H9 (cell line): Measurements from ENCODE around the gene TRIAP1. TPM values are rescaled to one million over a fixed set of nuclear protein-coding genes. Genes with fewer than 3 reads are reported as not detected.

Source experiments
- DNase-seq: peaks from one replicate; pipeline ENCODE4 v3.0.0-alpha.2; 2017
- H2AFZ ChIP-seq: one replicate; pipeline ENCODE4 v1.6.1; 2013; ENCODE audit warnings: mild to moderate bottlenecking, low read length, control low read depth, moderate library complexity
- H2AK5ac ChIP-seq: 2 replicates; pipeline ENCODE4 v1.6.1; 2013; ENCODE audit warnings: low read length, control low read depth, mixed read lengths; ENCODE audit not compliant: insufficient read length
- H2BK120ac ChIP-seq: one replicate; pipeline ENCODE4 v1.6.1; 2013; ENCODE audit warnings: low read depth, mild to moderate bottlenecking, low read length, control low read depth, inconsistent platforms; ENCODE audit not compliant: poor library complexity, severe bottlenecking
- H2BK12ac ChIP-seq: 2 replicates; pipeline ENCODE4 v1.6.1; 2013; ENCODE audit warnings: low read length, control low read depth, mixed read lengths, low read depth; ENCODE audit not compliant: insufficient read length
- H2BK15ac ChIP-seq: 2 replicates; pipeline ENCODE4 v1.6.1; 2013; ENCODE audit warnings: low read depth, low read length, control low read depth
- H2BK20ac ChIP-seq: one replicate; pipeline ENCODE4 v1.6.1; 2013; ENCODE audit warnings: low read depth, mild to moderate bottlenecking, low read length, control low read depth, inconsistent platforms; ENCODE audit not compliant: poor library complexity, severe bottlenecking
- H2BK5ac ChIP-seq: 2 replicates; pipeline ENCODE4 v1.6.1; 2013; ENCODE audit warnings: low read length, control low read depth, mixed read lengths; ENCODE audit not compliant: insufficient read length
- H3K14ac ChIP-seq: 2 replicates; pipeline ENCODE4 v1.6.1; 2013; ENCODE audit warnings: low read length, control low read depth; ENCODE audit not compliant: insufficient read depth
- H3K18ac ChIP-seq: 2 replicates; pipeline ENCODE4 v1.6.1; 2013; ENCODE audit warnings: low read depth, mild to moderate bottlenecking, mixed read lengths, low read length, control low read depth; ENCODE audit not compliant: insufficient read length
- H3K23ac ChIP-seq: 2 replicates; pipeline ENCODE4 v1.6.1; 2013; ENCODE audit warnings: low read length, control low read depth, mixed read lengths, low read depth; ENCODE audit not compliant: insufficient read length
- H3K23me2 ChIP-seq: 2 replicates; pipeline ENCODE4 v1.6.1; 2013; ENCODE audit warnings: low read depth, mild to moderate bottlenecking, mixed read lengths, low read length, control low read depth; ENCODE audit not compliant: insufficient read length, poor library complexity, severe bottlenecking
- H3K27ac ChIP-seq: 2 replicates; pipeline ENCODE4 v1.5.1; 2013; ENCODE audit warnings: low read length, control low read depth, mixed read lengths, low read depth; ENCODE audit not compliant: insufficient read length
- H3K27me3 ChIP-seq: 2 replicates; pipeline ENCODE4 v1.6.1; 2013; ENCODE audit warnings: low read length, control low read depth, inconsistent platforms; ENCODE audit not compliant: insufficient read depth
- H3K4ac ChIP-seq: 2 replicates; pipeline ENCODE4 v1.6.1; 2013; ENCODE audit warnings: low read depth, mild to moderate bottlenecking, control low read depth, inconsistent platforms, low read length, moderate library complexity
- H3K4me1 ChIP-seq: 2 replicates; pipeline ENCODE4 v1.6.1; 2013; ENCODE audit warnings: low read length, control low read depth, inconsistent platforms; ENCODE audit not compliant: insufficient read depth
- H3K4me2 ChIP-seq: 2 replicates; pipeline ENCODE4 v1.6.1; 2013; ENCODE audit warnings: low read length, control low read depth, mixed read lengths; ENCODE audit not compliant: insufficient read length, insufficient read depth
- H3K56ac ChIP-seq: 2 replicates; pipeline ENCODE4 v1.6.1; 2013; ENCODE audit warnings: low read depth, mild to moderate bottlenecking, mixed read lengths, low read length, control low read depth; ENCODE audit not compliant: insufficient read length
- H3K79me1 ChIP-seq: 2 replicates; pipeline ENCODE4 v1.6.1; 2013; ENCODE audit warnings: low read depth, mild to moderate bottlenecking, moderate library complexity, low read length, control low read depth, inconsistent platforms; ENCODE audit not compliant: insufficient read depth, poor library complexity, severe bottlenecking
- H3K79me2 ChIP-seq: 2 replicates; pipeline ENCODE4 v1.6.1; 2013; ENCODE audit warnings: low read length, control low read depth, inconsistent platforms; ENCODE audit not compliant: insufficient read depth
- H3K9ac ChIP-seq: 2 replicates; pipeline ENCODE4 v1.6.1; 2013; ENCODE audit warnings: low read length, control low read depth, mixed read lengths; ENCODE audit not compliant: insufficient read length; ENCODE audit errors: extremely low read depth
- H3K9me3 ChIP-seq: one replicate; pipeline ENCODE4 v1.6.1; 2013; ENCODE audit warnings: low read depth, low read length, inconsistent platforms; ENCODE audit not compliant: control insufficient read depth
- H3T11ph ChIP-seq: one replicate; pipeline ENCODE4 v1.6.1; 2013; ENCODE audit warnings: mild to moderate bottlenecking, low read length, control low read depth, inconsistent platforms
- H4K20me1 ChIP-seq: one replicate; pipeline ENCODE4 v1.6.1; 2013; ENCODE audit not compliant: control insufficient read depth, insufficient read length, insufficient read depth
- H4K5ac ChIP-seq: 2 replicates; pipeline ENCODE4 v1.6.1; 2013; ENCODE audit warnings: low read depth, mild to moderate bottlenecking, mixed read lengths, low read length, control low read depth; ENCODE audit not compliant: insufficient read length
- H4K8ac ChIP-seq: replicated peaks from 2 replicates; pipeline ENCODE4 v1.6.1; 2013; ENCODE audit warnings: low read length, control low read depth, mixed read lengths, low read depth; ENCODE audit not compliant: insufficient read length
- H4K91ac ChIP-seq: 2 replicates; pipeline ENCODE4 v1.6.1; 2013; ENCODE audit warnings: low read depth, mild to moderate bottlenecking, moderate library complexity, mixed read lengths, low read length, control low read depth; ENCODE audit not compliant: insufficient read length
- H3K27ac Mint-ChIP-seq, 3 experiments: 2 replicates in 2 of 3; 3 replicates in 1 of 3; pipeline ENCODE4 v1.8.0; 2020 to 2021; ENCODE audit warnings: mixed read lengths in 3 of 3, mild to moderate bottlenecking in 1 of 3, moderate library complexity in 1 of 3
- H3K27me3 Mint-ChIP-seq: 2 replicates; pipeline ENCODE4 v1.8.0; 2021; ENCODE audit warnings: low read depth, mild to moderate bottlenecking, moderate library complexity, mixed read lengths
- H3K36me3 Mint-ChIP-seq, 3 experiments: 2 replicates in 2 of 3; 3 replicates in 1 of 3; pipeline ENCODE4 v1.8.0; 2020 to 2021; ENCODE audit warnings: low read depth in 3 of 3, mixed read lengths in 3 of 3; ENCODE audit not compliant: insufficient read depth in 1 of 3
- H3K4me1 Mint-ChIP-seq, 2 experiments: 2 replicates each; pipeline ENCODE4 v1.8.0; 2020; ENCODE audit warnings: mixed read lengths in 2 of 2
- H3K4me3 Mint-ChIP-seq, 2 experiments: 2 replicates in 1 of 2; 3 replicates in 1 of 2; pipeline ENCODE4 v1.8.0; 2020 to 2021; ENCODE audit warnings: mild to moderate bottlenecking in 2 of 2, mixed read lengths in 2 of 2, moderate library complexity in 1 of 2
- H3K9me3 Mint-ChIP-seq, 2 experiments: 2 replicates in 1 of 2; 3 replicates in 1 of 2; pipeline ENCODE4 v1.8.0; 2020; ENCODE audit warnings: mild to moderate bottlenecking in 2 of 2, mixed read lengths in 2 of 2, moderate library complexity in 1 of 2
- WGBS: extraction: QIAGEN DNeasy Blood & Tissue Kit; methylation state at CpG from one replicate; pipeline ENCODE4 v1.1.7; 2013; ENCODE audit warnings: missing lambda C conversion rate, low lambda C conversion rate, mixed read lengths; ENCODE audit not compliant: insufficient read length; ENCODE audit errors: extremely low coverage; 5-methylcytosine and 5-hydroxymethylcytosine counted together
- total RNA-seq: library from RNA; stranded (reverse); gene quantifications from 2 replicates; pipeline ENCODE4 v1.2.1, GENCODE V29; 2021
- TF ChIP-seq, protein P1 (sequence below): fragments of 200-600 bp; sonication (generic); conservative IDR thresholded peaks from 3 replicates; pipeline ENCODE4 v1.8.0; 2021; ENCODE audit warnings: antibody characterized with exemption, mild to moderate bottlenecking

Gene TRIAP1
- total RNA-seq, 1 experiment from 2014 or later, result 70.4 TPM

DNA sequence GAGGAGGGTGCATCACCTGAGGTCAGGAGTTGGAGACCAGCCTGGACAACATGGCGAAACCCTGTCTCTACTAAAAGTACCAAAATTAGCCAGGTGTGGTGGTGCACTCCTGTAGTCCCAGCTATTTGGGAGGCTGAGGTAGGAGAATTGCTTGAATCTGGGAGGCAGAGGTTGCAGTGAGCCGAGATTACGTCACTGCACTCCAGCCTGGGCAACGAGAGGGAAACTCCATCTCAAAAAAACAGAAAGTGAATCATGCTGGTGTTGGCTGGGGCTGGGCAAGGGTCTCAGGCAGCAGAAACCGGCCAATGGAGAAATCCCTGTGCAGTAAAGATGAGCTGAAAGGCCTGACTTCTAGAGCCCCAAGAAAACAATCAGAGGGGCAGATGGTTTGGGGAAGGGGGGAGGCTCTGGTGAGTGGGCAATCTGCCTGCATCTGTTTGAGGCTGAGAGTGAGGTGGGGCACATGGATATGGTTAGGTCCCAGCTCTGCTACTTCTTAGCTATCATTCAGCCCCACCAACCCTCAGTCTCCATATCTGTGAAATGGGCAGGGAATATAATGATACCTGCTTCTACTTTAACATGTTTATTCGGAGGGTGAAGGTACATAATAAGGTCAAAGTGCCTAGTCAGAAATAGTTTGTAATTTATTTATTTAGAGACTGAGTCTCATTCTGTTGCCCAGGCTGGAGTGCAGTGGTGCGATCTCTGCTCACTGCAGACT, 29.5 kb downstream of the TRIAP1 start:
- H3K79me1 ChIP-seq, result no peaks in the 10 kb centered on the region
- H2BK15ac ChIP-seq, result no peak overlapping the region
- Mint-ChIP-seq H3K36me3 (no peaks in the 10 kb centered on the region; a peak in 1 of 7 replicates), H3K9me3 (no peaks in the 10 kb centered on the region; a peak in 1 of 5 replicates), H3K4me1 (peaks cover 27 to 29% of the 10 kb centered on the region in 2 experiments), H3K27me3 (peaks cover 5% of the 10 kb centered on the region), H3K27ac (peak overlapping the region in 1 of 3 experiments; percentile 82; a peak in 1 of 7 replicates), H3K4me3 (no peak overlapping the region)
- no peaks in the 10 kb centered on the region for H3K23me2 ChIP-seq
- H3K4ac ChIP-seq, result no peak overlapping the region
- no peak overlapping the region for H2AK5ac ChIP-seq
- H2BK12ac ChIP-seq, result no peak overlapping the region
- no peaks in the 10 kb centered on the region for H3K27me3 ChIP-seq
- no peaks in the 10 kb centered on the region for H3K4me1 ChIP-seq
- H4K5ac ChIP-seq, result no peak overlapping the region
- H2BK120ac ChIP-seq, result no peak overlapping the region
- H2AFZ ChIP-seq, result no peak overlapping the region
- H3T11ph ChIP-seq, result no peak overlapping the region
- H2BK20ac ChIP-seq, result no peak overlapping the region
- no peak overlapping the region for H3K27ac ChIP-seq
- H4K8ac ChIP-seq, result no peak overlapping the region
- no peak overlapping the region for H3K9ac ChIP-seq
- H2BK5ac ChIP-seq, result no peak overlapping the region
- H3K18ac ChIP-seq, result no peak overlapping the region
- WGBS, result no CpG with 5 or more reads among the region's 7 CpGs
- no peak overlapping the region for H3K14ac ChIP-seq
- no peaks in the 10 kb centered on the region for H4K20me1 ChIP-seq
- H3K9me3 ChIP-seq, result no peaks in the 10 kb centered on the region
- no peaks in the 10 kb centered on the region for H3K79me2 ChIP-seq
- TF ChIP-seq, protein P1, sequence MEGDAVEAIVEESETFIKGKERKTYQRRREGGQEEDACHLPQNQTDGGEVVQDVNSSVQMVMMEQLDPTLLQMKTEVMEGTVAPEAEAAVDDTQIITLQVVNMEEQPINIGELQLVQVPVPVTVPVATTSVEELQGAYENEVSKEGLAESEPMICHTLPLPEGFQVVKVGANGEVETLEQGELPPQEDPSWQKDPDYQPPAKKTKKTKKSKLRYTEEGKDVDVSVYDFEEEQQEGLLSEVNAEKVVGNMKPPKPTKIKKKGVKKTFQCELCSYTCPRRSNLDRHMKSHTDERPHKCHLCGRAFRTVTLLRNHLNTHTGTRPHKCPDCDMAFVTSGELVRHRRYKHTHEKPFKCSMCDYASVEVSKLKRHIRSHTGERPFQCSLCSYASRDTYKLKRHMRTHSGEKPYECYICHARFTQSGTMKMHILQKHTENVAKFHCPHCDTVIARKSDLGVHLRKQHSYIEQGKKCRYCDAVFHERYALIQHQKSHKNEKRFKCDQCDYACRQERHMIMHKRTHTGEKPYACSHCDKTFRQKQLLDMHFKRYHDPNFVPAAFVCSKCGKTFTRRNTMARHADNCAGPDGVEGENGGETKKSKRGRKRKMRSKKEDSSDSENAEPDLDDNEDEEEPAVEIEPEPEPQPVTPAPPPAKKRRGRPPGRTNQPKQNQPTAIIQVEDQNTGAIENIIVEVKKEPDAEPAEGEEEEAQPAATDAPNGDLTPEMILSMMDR, result no peak
- no peak overlapping the region for H3K4me2 ChIP-seq
- H4K91ac ChIP-seq, result no peak overlapping the region
- H3K56ac ChIP-seq, result no peak overlapping the region
- H3K23ac ChIP-seq, result no peak overlapping the region
- DNase-seq, result no peak
